Measurements from ENCODE around the gene PLEKHA1.

The PLEKHA1 gene

DNA sequence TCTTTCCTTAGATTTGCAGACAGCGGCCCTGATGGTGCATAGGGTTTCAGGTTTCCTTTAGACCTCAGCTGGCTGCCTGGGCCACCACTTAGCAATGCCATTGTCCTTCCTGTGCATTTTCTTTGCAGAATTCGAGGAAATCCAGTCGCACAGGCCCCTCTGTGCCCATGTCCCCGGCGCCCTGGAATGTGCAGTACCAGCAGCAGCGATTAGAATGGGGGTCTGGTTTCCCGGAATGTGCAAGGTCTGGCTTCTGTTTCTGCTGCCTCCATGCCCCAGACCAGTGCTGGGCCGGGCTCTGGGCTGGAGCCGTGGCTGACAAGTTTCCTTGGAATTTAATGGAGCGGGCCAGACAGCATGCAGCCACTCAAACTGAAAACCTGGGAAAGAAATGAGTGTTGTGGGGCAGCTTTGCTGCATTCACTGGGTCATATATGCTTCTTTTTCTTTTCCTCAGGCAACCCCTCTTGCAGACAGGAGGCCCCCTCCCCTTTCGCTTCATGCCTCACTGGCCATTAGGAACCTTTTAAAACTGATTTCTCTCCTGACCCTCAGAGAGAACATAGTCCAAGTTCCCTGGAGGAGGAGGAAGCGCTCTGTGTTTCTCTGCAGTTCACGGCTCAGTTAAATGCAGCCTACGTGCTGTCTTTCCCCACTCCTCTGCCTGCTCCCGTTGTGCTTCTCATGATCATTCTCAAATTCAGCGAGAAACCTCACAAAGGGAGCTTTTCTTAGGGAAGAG is 101.3 kb downstream of the PLEKHA1 start:
- Histone ChIP-seq H3K27ac (ENCODE audit: low read length) (no peak overlapping the region), H3K9ac (ENCODE audit: low read depth, low read length) (0 out of 2 replicates have a peak overlapping the region, but pooled peaks have one; percentile 20), H3K27me3 (ENCODE audit: insufficient read depth, low read length) (no peaks in the 10 kb centered on the region), H3K36me3 (ENCODE audit: insufficient read depth, low read depth, low read length) (no peaks in the 10 kb centered on the region), H3K4me3 (ENCODE audit: low read length) (no peak overlapping the region), H3K9me3 (ENCODE audit: insufficient read depth, low read depth, low read length) (no peaks in the 10 kb centered on the region), H3K4me1 (ENCODE audit: insufficient read depth, low read length) (peaks cover 41% of the 10 kb centered on the region)

- H3K27ac ChIP-seq (ENCODE audit: low read length) = no peak overlapping the region
- H3K9ac ChIP-seq (ENCODE audit: low read depth, low read length) = 0 out of 2 replicates have a peak overlapping the region, but pooled peaks have one; percentile 20
- H3K27me3 ChIP-seq (ENCODE audit: insufficient read depth, low read length) = no peaks in the 10 kb centered on the region
Observed at GRCh38 chr10:122476333-122476695, 101.8 kb downstream of the PLEKHA1 start.

DNA sequence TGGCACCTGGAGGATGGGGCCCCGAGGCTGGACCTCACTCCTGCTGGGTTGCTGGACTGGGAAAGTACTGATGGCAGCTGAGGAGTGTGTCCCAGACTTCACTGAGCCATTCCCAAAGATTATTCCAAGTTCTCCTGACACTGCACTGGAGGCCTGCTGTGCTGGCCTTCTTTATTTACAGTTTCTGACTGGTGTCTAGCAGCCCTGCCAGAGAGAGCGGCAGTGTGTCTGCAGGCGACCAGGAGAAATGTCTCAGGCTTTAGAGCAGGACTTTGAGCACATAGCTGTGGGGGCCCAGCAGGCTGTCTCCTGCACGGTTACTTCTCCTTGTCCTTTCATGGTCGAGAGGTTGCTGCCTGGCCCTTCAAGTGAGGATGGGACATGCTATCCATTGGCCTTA is 102.9 kb downstream of the PLEKHA1 start:
- Histone ChIP-seq H3K4me3 (ENCODE audit: low read length) (no peak overlapping the region), H3K36me3 (ENCODE audit: insufficient read depth, low read depth, low read length) (no peaks in the 10 kb centered on the region), H3K4me1 (ENCODE audit: insufficient read depth, low read length) (peaks cover 41% of the 10 kb centered on the region), H3K9ac (ENCODE audit: low read depth, low read length) (no peak overlapping the region), H3K27ac (ENCODE audit: low read length) (no peak overlapping the region), H3K9me3 (ENCODE audit: insufficient read depth, low read depth, low read length) (peaks cover 3% of the 10 kb centered on the region; the same call in 1 of the 2 replicates), H3K27me3 (ENCODE audit: insufficient read depth, low read length) (no peaks in the 10 kb centered on the region)

More at GRCh38 chr10:122476333-122476695, 101.8 kb downstream of the PLEKHA1 start:
- Histone ChIP-seq H3K9me3 (ENCODE audit: insufficient read depth, low read depth, low read length) (no peaks in the 10 kb centered on the region), H3K36me3 (ENCODE audit: insufficient read depth, low read depth, low read length) (no peaks in the 10 kb centered on the region), H3K4me1 (ENCODE audit: insufficient read depth, low read length) (peaks cover 41% of the 10 kb centered on the region), H3K4me3 (ENCODE audit: low read length) (no peak overlapping the region)

DNA sequence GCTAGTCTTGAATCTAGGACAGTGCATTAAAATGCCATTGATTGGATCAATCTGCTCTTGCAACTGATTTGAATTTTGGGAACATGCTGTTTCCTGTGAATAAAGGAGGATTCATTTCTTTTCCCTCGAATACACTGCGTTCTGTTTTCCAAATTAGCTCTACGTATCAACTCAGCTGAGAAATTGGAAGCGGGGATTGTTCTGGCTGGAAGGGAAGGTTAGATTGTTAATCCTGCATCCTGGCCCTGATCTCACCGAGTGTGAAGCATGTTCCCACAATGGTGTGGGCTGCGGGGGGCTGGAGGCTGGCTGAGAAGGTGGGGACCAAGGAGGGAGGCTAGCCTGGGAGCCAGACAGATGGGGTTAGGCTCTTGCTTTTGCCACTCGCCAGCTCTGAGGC is 104.5 kb downstream of the PLEKHA1 start:
- Histone ChIP-seq H3K27ac (ENCODE audit: low read length) (no peak overlapping the region), H3K4me3 (ENCODE audit: low read length) (no peak overlapping the region), H3K9me3 (ENCODE audit: insufficient read depth, low read depth, low read length) (peaks cover 3% of the 10 kb centered on the region; the same call in 1 of the 2 replicates), H3K4me1 (ENCODE audit: insufficient read depth, low read length) (peaks cover 38% of the 10 kb centered on the region), H3K36me3 (ENCODE audit: insufficient read depth, low read depth, low read length) (no peaks in the 10 kb centered on the region), H3K27me3 (ENCODE audit: insufficient read depth, low read length) (no peaks in the 10 kb centered on the region), H3K9ac (ENCODE audit: low read depth, low read length) (no peak overlapping the region)

DNA sequence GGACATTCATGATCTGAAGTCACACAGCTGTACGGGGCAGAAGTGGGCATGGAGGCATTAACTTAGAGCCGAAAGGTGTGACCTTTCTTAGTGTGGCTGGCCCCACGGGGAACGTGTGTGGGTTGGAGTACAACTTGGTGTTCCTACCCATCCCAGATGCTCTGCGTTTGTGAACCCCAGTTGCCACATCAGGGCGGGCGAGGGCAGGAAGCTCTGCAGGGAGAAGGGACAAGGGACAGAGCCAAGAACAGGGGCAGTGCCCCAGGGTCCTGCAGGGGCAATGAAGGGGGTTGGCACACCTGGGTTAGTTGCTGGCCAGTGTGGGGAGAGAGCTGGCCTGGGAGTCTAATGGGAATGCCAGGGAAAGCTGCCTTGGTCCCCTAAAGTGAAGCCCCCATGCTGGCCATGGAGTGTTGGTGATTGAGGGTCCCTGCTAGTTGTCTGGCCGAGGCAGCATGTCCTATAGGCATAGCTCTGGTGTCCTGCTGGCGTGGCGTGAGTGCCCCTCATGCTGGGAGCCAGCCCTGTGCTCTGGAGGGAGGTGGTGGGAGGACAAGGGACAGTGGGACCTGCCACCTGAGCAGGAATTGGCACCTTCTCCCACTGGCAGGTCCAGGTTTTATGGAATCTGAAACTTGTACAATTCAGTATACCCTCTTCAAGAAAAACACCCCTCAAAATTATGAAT is 105.8 kb downstream of the PLEKHA1 start:
- no peaks in the 10 kb centered on the region for H3K27me3 ChIP-seq (ENCODE audit: insufficient read depth, low read length)
- H3K27ac ChIP-seq (ENCODE audit: low read length) = no peak overlapping the region
- H3K9me3 ChIP-seq (ENCODE audit: insufficient read depth, low read depth, low read length) = peaks cover 3% of the 10 kb centered on the region; the same call in 1 of the 2 replicates
- H3K4me3 ChIP-seq (ENCODE audit: low read length) = no peak overlapping the region
- no peaks in the 10 kb centered on the region for H3K36me3 ChIP-seq (ENCODE audit: insufficient read depth, low read depth, low read length)
- H3K9ac ChIP-seq (ENCODE audit: low read depth, low read length) = no peak overlapping the region
- peaks cover 27% of the 10 kb centered on the region; the same call in 1 of the 2 replicates for H3K4me1 ChIP-seq (ENCODE audit: insufficient read depth, low read length)

DNA sequence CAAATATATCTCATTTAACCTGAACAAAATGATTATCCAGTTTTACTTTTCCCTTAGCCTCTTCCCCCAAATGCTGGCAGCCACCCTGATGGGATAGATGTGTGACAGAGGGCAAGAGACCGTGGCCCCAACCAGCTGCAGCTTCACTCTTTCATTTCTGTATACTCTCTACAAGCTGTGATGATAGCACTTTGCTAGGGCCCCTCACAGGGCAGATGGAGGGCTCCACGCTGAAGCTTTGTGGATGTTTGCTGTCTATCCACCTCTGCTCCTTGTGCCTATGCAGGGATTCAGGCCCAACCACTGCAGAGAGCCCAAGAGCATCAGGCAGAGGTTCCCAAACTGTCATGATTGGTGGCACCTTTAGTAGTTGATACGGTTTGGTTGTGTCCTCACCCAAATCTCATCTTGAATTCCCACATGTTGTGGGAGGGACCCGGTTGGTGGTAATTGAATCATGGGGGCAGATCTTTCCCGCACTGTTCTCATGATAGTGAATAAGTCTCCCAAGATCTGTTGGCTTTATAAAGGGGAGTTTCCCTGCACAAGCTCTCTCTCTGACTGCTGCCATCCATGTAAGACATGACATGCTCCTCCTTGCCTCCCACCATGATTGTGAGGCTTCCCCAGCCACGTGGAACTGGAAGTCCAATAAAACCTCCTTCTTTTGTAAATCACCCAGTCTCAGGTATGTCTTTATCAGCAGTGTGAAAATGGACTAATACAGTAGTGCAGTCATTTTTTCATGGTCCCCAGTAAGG is 107.0 kb downstream of the PLEKHA1 start:
- Histone ChIP-seq H3K27ac (ENCODE audit: low read length) (no peak overlapping the region), H3K27me3 (ENCODE audit: insufficient read depth, low read length) (no peaks in the 10 kb centered on the region)

More for the DNA sequence above, 107.0 kb downstream of the PLEKHA1 start:
- H3K4me1 ChIP-seq (ENCODE audit: insufficient read depth, low read length) = peaks cover 15% of the 10 kb centered on the region; the same call in 1 of the 2 replicates
- no peak overlapping the region for H3K9ac ChIP-seq (ENCODE audit: low read depth, low read length)
- peaks cover 3% of the 10 kb centered on the region; the same call in 1 of the 2 replicates for H3K9me3 ChIP-seq (ENCODE audit: insufficient read depth, low read depth, low read length)
- H3K36me3 ChIP-seq (ENCODE audit: insufficient read depth, low read depth, low read length) = no peaks in the 10 kb centered on the region
- no peak overlapping the region for H3K4me3 ChIP-seq (ENCODE audit: low read length)
